NCI-H2227 (cell line): Measurements from ENCODE around the gene EXOG.

Experiments
- DNase-seq: peaks from one replicate; lab custom pipeline; 2025; ENCODE audit not compliant: unreplicated experiment; lab: John Stamatoyannopoulos, UW

Gene EXOG

GRCh38 chr3:38509732-38510131 lies 13.6 kb downstream of the EXOG start:
- no peak for DNase-seq

GRCh38 chr3:38510631-38511030 lies 14.5 kb downstream of the EXOG start:
- DNase-seq = no peak

GRCh38 chr3:38511546-38511945 lies 15.4 kb downstream of the EXOG start:
- no peak for DNase-seq

GRCh38 chr3:38515367-38515766 lies 19.2 kb downstream of the EXOG start:
- no peak for DNase-seq

GRCh38 chr3:38516669-38517068 lies 20.5 kb downstream of the EXOG start:
- no peak for DNase-seq

- DNase-seq = no peak
Observed at GRCh38 chr3:38519000-38519399, 22.9 kb downstream of the EXOG start.

GRCh38 chr3:38519651-38520050 lies 23.5 kb downstream of the EXOG start:
- DNase-seq = no peak

- DNase-seq = peak; percentile 71
Observed at GRCh38 chr3:38521391-38521987, 25.3 kb downstream of the EXOG start.

- DNase-seq = no peak
Observed at GRCh38 chr3:38522002-38522401, 25.9 kb downstream of the EXOG start.

- no peak for DNase-seq
Observed at GRCh38 chr3:38524141-38524739, 28.1 kb downstream of the EXOG start.

GRCh38 chr3:38526792-38527191 lies 30.7 kb downstream of the EXOG start:
- no peak for DNase-seq

- DNase-seq = no peak
Observed at GRCh38 chr3:38528457-38528856, 32.3 kb downstream of the EXOG start.

- no peak for DNase-seq
Observed at GRCh38 chr3:38532529-38532928, 36.4 kb downstream of the EXOG start.

GRCh38 chr3:38533285-38533976 lies 37.3 kb downstream of the EXOG start:
- DNase-seq = no peak

GRCh38 chr3:38534180-38534579 lies 38.0 kb downstream of the EXOG start:
- no peak for DNase-seq

- DNase-seq = no peak
Observed at GRCh38 chr3:38534604-38535003, 38.5 kb downstream of the EXOG start.

- DNase-seq = no peak
Observed at GRCh38 chr3:38536671-38537070, 40.5 kb downstream of the EXOG start.

- DNase-seq = no peak
Observed at GRCh38 chr3:38538773-38539353, 42.7 kb downstream of the EXOG start.

- peak; percentile 49 for DNase-seq
Observed at GRCh38 chr3:38541806-38542205, 45.7 kb downstream of the EXOG start.

GRCh38 chr3:38542401-38543298 lies 46.5 kb downstream of the EXOG start:
- DNase-seq = no peak

GRCh38 chr3:38543586-38543985 lies 47.4 kb downstream of the EXOG start:
- DNase-seq = no peak
